HEK293 (cell line): ENCODE data around the gene CABP4.

Experiments
- CTCF ChIA-PET: fragments of 350-600 bp; formaldehyde crosslinking; extraction: SDS; loops from one replicate; lab custom pipeline; 2021; ENCODE audit warnings: antibody characterized with exemption; lab: Yijun Ruan, JAX
- POLR2A ChIA-PET: fragments of 300-600 bp; formaldehyde crosslinking; extraction: SDS; loops from one replicate; lab custom pipeline; 2020; ENCODE audit warnings: antibody characterized with exemption, inconsistent platforms; lab: Yijun Ruan, JAX
- H3K27ac ChIP-seq: fragments of 200-500 bp; sonication (Bioruptor generic); 2 replicates; pipeline ENCODE4 v1.5.1; 2014; ENCODE audit warnings: low read depth, low read length, control low read depth, inconsistent platforms; ENCODE audit errors: extremely low read depth
- H3K36me3 ChIP-seq, 2 experiments: fragments of 200-500 bp in 1 of 2; sonication (Bioruptor generic) in 1 of 2; 1 replicate in 1 of 2; 2 replicates in 1 of 2; pipeline ENCODE4 v1.5.1; 2014 to 2017; ENCODE audit warnings: inconsistent platforms in 2 of 2, low read length in 2 of 2; ENCODE audit not compliant: control insufficient read depth in 2 of 2, insufficient read depth in 1 of 2
- H3K4me1 ChIP-seq: fragments of 200-500 bp; sonication (Bioruptor generic); 2 replicates; pipeline ENCODE4 v1.5.1; 2014; ENCODE audit warnings: mild to moderate bottlenecking, low read length, inconsistent platforms; ENCODE audit not compliant: control insufficient read depth, insufficient read depth
- H3K4me3 ChIP-seq: 2 replicates; pipeline ENCODE4 v1.5.1; 2011; ENCODE audit warnings: low read depth, mild to moderate bottlenecking, control low read depth, low read length, moderate library complexity
- H3K9me3 ChIP-seq: fragments of 200-500 bp; sonication (Bioruptor generic); 2 replicates; pipeline ENCODE4 v1.5.1; 2014; ENCODE audit warnings: low read depth, low read length, inconsistent platforms; ENCODE audit not compliant: control insufficient read depth, insufficient read depth
- KLF7 ChIP-seq: fragments of 450-650 bp; formaldehyde crosslinking; IDR thresholded peaks from 2 replicates; pipeline ENCODE4 v1.5.1; 2016; ENCODE audit warnings: missing biosample characterization, missing genetic modification characterization, borderline replicate concordance
- SP2 ChIP-seq: fragments of 450-650 bp; formaldehyde crosslinking; IDR thresholded peaks from 2 replicates; pipeline ENCODE4 v1.5.1; 2016; ENCODE audit warnings: missing biosample characterization, missing genetic modification characterization
- ZBTB8A ChIP-seq: fragments of 450-650 bp; formaldehyde crosslinking; IDR thresholded peaks from 2 replicates; pipeline ENCODE4 v1.5.1; 2016; ENCODE audit warnings: missing biosample characterization, missing genetic modification characterization
- ZFP3 ChIP-seq: fragments of 450-650 bp; formaldehyde crosslinking; IDR thresholded peaks from 2 replicates; pipeline ENCODE4 v1.5.1; 2016; ENCODE audit warnings: low read depth, missing biosample characterization, missing genetic modification characterization
- ZNF155 ChIP-seq: fragments of 450-650 bp; formaldehyde crosslinking; IDR thresholded peaks from 2 replicates; pipeline ENCODE4 v1.5.1; 2016; ENCODE audit warnings: missing biosample characterization, missing genetic modification characterization
- ZNF19 ChIP-seq: fragments of 450-650 bp; formaldehyde crosslinking; IDR thresholded peaks from 2 replicates; pipeline ENCODE4; 2016; ENCODE audit warnings: missing biosample characterization, missing genetic modification characterization, low read depth
- ZNF223 ChIP-seq: fragments of 450-650 bp; formaldehyde crosslinking; IDR thresholded peaks from 2 replicates; pipeline ENCODE4 v1.5.1; 2016; ENCODE audit warnings: missing biosample characterization, missing genetic modification characterization
- ZNF266 ChIP-seq: fragments of 450-650 bp; formaldehyde crosslinking; IDR thresholded peaks from 2 replicates; pipeline ENCODE4 v1.5.1; 2016; ENCODE audit warnings: missing biosample characterization, missing genetic modification characterization, low read depth
- ZNF37A ChIP-seq: fragments of 450-650 bp; IDR thresholded peaks from 2 replicates; pipeline ENCODE4 v1.5.1; 2018; ENCODE audit warnings: missing biosample characterization, missing genetic modification characterization
- ZNF394 ChIP-seq: fragments of 450-650 bp; formaldehyde crosslinking; IDR thresholded peaks from 2 replicates; pipeline ENCODE4 v1.5.1; 2016; ENCODE audit warnings: missing biosample characterization, missing genetic modification characterization, mild to moderate bottlenecking, moderate library complexity, borderline replicate concordance
- ZNF514 ChIP-seq: fragments of 450-650 bp; formaldehyde crosslinking; IDR thresholded peaks from 2 replicates; pipeline ENCODE4 v1.5.1; 2016; ENCODE audit warnings: missing biosample characterization, missing genetic modification characterization
- ZNF677 ChIP-seq: fragments of 450-650 bp; IDR thresholded peaks from 2 replicates; pipeline ENCODE4 v1.5.0; 2018; ENCODE audit warnings: missing biosample characterization, mild to moderate bottlenecking, missing genetic modification characterization, moderate library complexity
- ZNF701 ChIP-seq: fragments of 450-650 bp; formaldehyde crosslinking; IDR thresholded peaks from 2 replicates; pipeline ENCODE4 v1.5.1; 2016; ENCODE audit warnings: missing biosample characterization, missing genetic modification characterization
- ZNF76 ChIP-seq: fragments of 450-650 bp; formaldehyde crosslinking; IDR thresholded peaks from 2 replicates; pipeline ENCODE4; 2016; ENCODE audit warnings: low read depth, missing biosample characterization, missing genetic modification characterization, borderline replicate concordance
- ZNF791 ChIP-seq: fragments of 450-650 bp; formaldehyde crosslinking; IDR thresholded peaks from 2 replicates; pipeline ENCODE4 v1.5.1; 2016; ENCODE audit warnings: missing biosample characterization, missing genetic modification characterization
- TF ChIP-seq, protein P1 (sequence below): fragments of 450-650 bp; formaldehyde crosslinking; IDR thresholded peaks from 2 replicates; pipeline ENCODE4 v1.5.1; 2016; ENCODE audit warnings: missing biosample characterization, missing genetic modification characterization
- TF ChIP-seq, protein P2 (sequence below): fragments of 450-650 bp; formaldehyde crosslinking; IDR thresholded peaks from 2 replicates; pipeline ENCODE4 v1.5.1; 2016; ENCODE audit warnings: missing biosample characterization, missing genetic modification characterization
- TF ChIP-seq, protein P3 (sequence below): fragments of 450-650 bp; formaldehyde crosslinking; IDR thresholded peaks from 2 replicates; pipeline ENCODE4 v1.5.1; 2017; ENCODE audit warnings: missing biosample characterization, missing genetic modification characterization
- TF ChIP-seq, protein P4 (sequence below): fragments of 450-650 bp; formaldehyde crosslinking; IDR thresholded peaks from 2 replicates; pipeline ENCODE4 v1.5.1; 2016; ENCODE audit warnings: missing biosample characterization, missing genetic modification characterization, low read depth
- TF ChIP-seq, protein P5 (sequence below): fragments of 450-650 bp; formaldehyde crosslinking; IDR thresholded peaks from 2 replicates; pipeline ENCODE4 v1.5.1; 2016; ENCODE audit warnings: missing biosample characterization, missing genetic modification characterization

Gene CABP4

DNA sequence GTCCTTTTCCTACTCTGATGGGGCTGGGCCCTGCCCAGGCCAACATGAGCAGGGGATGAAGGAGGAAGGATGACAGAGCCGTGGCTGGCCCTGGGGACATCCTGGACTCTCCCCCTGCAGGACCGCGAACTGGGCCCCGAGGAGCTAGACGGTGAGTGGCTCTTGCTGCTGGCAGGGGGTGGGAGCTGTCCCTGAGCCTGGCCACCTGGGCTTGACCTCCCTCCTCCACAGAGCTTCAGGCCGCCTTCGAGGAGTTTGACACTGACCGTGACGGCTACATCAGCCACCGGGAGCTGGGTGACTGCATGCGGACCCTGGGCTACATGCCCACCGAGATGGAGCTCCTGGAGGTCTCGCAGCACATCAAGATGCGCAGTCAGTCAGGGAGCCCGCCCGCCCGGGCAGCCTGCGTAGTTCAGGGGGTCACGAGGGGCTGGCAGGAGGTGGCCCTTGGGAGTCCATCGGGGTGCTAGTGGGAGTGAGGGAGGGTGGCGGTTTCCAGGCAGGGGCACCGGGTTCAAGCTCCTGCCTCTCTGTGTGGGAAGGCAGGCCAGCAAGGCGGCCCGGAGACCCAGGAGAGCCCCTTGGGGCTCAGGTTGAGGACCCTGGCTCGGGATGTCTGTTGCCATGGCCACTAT lies 1.0 kb downstream of the CABP4 start:
- H3K27ac ChIP-seq = no peak overlapping the region
- H3K4me3 ChIP-seq = no peak overlapping the region
- no peaks in the 10 kb centered on the region for H3K36me3 ChIP-seq
- no peaks in the 10 kb centered on the region for H3K4me1 ChIP-seq
- CTCF ChIA-PET = no interaction called here
- POLR2A ChIA-PET = no interaction called here
- no peaks in the 10 kb centered on the region for H3K9me3 ChIP-seq
- TF ChIP-seq ZBTB8A (no peak), ZFP3 (tag by site-specific recombination) (no peak), ZNF791 (tag by site-specific recombination) (no peak), ZNF76 (tag by site-specific recombination) (no peak), ZNF677 (no peak), ZNF155 (no peak)
- TF ChIP-seq, protein P1, sequence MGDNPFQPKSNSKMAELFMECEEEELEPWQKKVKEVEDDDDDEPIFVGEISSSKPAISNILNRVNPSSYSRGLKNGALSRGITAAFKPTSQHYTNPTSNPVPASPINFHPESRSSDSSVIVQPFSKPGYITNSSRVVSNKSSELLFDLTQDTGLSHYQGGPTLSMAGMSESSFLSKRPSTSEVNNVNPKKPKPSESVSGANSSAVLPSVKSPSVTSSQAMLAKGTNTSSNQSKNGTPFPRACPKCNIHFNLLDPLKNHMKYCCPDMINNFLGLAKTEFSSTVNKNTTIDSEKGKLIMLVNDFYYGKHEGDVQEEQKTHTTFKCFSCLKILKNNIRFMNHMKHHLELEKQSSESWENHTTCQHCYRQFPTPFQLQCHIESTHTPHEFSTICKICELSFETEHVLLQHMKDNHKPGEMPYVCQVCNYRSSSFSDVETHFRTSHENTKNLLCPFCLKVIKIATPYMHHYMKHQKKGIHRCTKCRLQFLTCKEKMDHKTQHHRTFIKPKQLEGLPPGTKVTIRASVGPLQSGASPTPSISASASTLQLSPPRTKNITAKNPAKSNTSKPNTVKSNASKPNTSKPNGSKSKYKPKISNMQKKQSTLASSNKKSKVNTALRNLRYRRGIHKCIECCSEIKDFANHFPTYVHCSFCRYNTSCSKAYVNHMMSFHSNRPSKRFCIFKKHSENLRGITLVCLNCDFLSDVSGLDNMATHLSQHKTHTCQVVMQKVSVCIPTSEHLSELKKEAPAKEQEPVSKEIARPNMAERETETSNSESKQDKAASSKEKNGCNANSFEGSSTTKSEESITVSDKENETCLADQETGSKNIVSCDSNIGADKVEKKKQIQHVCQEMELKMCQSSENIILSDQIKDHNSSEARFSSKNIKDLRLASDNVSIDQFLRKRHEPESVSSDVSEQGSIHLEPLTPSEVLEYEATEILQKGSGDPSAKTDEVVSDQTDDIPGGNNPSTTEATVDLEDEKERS (tag by site-specific recombination) = no peak

DNA sequence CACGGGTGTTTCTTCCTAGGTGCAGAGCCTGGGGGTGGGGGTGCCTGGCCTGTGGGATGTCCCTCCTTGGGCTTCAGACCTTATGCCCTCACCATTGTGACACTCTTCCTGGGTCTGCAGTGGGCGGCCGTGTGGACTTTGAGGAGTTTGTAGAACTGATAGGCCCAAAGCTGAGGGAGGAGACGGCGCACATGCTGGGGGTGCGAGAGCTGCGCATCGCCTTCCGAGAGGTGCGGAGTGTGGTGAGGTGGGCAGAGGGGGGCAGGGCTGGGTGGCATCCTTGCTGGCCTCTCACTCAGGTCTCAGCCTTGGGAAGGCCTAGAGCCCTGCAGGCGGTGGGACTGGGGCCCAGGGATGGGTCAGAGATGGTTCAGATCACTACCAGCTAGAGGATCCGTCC lies 2.3 kb downstream of the CABP4 start:
- TF ChIP-seq, protein P2, sequence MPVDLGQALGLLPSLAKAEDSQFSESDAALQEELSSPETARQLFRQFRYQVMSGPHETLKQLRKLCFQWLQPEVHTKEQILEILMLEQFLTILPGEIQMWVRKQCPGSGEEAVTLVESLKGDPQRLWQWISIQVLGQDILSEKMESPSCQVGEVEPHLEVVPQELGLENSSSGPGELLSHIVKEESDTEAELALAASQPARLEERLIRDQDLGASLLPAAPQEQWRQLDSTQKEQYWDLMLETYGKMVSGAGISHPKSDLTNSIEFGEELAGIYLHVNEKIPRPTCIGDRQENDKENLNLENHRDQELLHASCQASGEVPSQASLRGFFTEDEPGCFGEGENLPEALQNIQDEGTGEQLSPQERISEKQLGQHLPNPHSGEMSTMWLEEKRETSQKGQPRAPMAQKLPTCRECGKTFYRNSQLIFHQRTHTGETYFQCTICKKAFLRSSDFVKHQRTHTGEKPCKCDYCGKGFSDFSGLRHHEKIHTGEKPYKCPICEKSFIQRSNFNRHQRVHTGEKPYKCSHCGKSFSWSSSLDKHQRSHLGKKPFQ (tag by site-specific recombination) = no peak
- TF ChIP-seq ZNF514 = no peak
- ChIA-PET POLR2A (interaction anchor here (0.6 kb wide), 1 partner anchor 9 kb away, joined by 4 read pairs; no protein-coding TSS in a partner anchor), CTCF (interaction anchor here (0.6 kb wide), 1 partner anchor 94 kb away, joined by 3 read pairs; no protein-coding TSS in a partner anchor)
- no peak overlapping the region for H3K4me3 ChIP-seq
- no peaks in the 10 kb centered on the region for H3K36me3 ChIP-seq
- no peaks in the 10 kb centered on the region for H3K4me1 ChIP-seq
- H3K9me3 ChIP-seq = no peaks in the 10 kb centered on the region
- H3K27ac ChIP-seq = no peak overlapping the region

DNA sequence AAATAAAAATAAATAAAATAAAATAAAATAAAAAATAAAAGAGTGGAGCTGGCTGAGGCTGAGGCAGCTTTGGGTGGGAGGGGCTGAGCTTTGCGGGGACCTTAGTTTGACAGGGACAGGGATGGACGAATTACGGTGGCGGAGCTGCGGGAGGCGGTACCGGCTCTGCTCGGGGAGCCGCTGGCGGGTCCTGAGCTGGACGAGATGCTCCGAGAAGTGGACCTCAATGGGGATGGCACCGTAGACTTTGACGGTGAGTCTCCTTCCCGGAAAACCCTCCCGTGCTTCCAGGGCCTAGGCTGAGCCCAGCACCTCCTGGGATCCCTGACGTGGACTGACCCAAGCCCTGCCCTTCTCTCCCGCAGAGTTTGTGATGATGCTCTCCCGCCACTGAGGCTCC lies 3.1 kb downstream of the CABP4 start:
- Histone ChIP-seq H3K4me1 (no peaks in the 10 kb centered on the region), H3K27ac (no peak overlapping the region), H3K9me3 (no peaks in the 10 kb centered on the region), H3K4me3 (no peak overlapping the region), H3K36me3 (no peaks in the 10 kb centered on the region)
- POLR2A ChIA-PET = no interaction called here
- CTCF ChIA-PET = interaction anchor here (0.6 kb wide), 1 partner anchor 94 kb away, joined by 3 read pairs; no protein-coding TSS in a partner anchor
- TF ChIP-seq ZNF37A (tag by site-specific recombination) (no peak), ZNF394 (tag by site-specific recombination) (no peak), SP2 (tag by site-specific recombination) (no peak), ZNF223 (no peak), ZNF19 (tag by site-specific recombination) (no peak), ZNF701 (tag by site-specific recombination) (no peak), KLF7 (tag by site-specific recombination) (no peak), ZNF266 (tag by site-specific recombination) (no peak)
- TF ChIP-seq, protein P3, sequence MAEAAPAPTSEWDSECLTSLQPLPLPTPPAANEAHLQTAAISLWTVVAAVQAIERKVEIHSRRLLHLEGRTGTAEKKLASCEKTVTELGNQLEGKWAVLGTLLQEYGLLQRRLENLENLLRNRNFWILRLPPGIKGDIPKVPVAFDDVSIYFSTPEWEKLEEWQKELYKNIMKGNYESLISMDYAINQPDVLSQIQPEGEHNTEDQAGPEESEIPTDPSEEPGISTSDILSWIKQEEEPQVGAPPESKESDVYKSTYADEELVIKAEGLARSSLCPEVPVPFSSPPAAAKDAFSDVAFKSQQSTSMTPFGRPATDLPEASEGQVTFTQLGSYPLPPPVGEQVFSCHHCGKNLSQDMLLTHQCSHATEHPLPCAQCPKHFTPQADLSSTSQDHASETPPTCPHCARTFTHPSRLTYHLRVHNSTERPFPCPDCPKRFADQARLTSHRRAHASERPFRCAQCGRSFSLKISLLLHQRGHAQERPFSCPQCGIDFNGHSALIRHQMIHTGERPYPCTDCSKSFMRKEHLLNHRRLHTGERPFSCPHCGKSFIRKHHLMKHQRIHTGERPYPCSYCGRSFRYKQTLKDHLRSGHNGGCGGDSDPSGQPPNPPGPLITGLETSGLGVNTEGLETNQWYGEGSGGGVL = no peak
- TF ChIP-seq, protein P4, sequence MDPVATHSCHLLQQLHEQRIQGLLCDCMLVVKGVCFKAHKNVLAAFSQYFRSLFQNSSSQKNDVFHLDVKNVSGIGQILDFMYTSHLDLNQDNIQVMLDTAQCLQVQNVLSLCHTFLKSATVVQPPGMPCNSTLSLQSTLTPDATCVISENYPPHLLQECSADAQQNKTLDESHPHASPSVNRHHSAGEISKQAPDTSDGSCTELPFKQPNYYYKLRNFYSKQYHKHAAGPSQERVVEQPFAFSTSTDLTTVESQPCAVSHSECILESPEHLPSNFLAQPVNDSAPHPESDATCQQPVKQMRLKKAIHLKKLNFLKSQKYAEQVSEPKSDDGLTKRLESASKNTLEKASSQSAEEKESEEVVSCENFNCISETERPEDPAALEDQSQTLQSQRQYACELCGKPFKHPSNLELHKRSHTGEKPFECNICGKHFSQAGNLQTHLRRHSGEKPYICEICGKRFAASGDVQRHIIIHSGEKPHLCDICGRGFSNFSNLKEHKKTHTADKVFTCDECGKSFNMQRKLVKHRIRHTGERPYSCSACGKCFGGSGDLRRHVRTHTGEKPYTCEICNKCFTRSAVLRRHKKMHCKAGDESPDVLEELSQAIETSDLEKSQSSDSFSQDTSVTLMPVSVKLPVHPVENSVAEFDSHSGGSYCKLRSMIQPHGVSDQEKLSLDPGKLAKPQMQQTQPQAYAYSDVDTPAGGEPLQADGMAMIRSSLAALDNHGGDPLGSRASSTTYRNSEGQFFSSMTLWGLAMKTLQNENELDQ (tag by site-specific recombination) = no peak
- TF ChIP-seq, protein P5, sequence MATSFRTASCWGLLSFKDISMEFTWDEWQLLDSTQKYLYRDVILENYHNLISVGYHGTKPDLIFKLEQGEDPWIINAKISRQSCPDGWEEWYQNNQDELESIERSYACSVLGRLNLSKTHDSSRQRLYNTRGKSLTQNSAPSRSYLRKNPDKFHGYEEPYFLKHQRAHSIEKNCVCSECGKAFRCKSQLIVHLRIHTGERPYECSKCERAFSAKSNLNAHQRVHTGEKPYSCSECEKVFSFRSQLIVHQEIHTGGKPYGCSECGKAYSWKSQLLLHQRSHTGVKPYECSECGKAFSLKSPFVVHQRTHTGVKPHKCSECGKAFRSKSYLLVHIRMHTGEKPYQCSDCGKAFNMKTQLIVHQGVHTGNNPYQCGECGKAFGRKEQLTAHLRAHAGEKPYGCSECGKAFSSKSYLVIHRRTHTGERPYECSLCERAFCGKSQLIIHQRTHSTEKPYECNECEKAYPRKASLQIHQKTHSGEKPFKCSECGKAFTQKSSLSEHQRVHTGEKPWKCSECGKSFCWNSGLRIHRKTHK (tag by site-specific recombination) = no peak
